Measurements from ENCODE around the gene XKR7.

Gene XKR7

DNA sequence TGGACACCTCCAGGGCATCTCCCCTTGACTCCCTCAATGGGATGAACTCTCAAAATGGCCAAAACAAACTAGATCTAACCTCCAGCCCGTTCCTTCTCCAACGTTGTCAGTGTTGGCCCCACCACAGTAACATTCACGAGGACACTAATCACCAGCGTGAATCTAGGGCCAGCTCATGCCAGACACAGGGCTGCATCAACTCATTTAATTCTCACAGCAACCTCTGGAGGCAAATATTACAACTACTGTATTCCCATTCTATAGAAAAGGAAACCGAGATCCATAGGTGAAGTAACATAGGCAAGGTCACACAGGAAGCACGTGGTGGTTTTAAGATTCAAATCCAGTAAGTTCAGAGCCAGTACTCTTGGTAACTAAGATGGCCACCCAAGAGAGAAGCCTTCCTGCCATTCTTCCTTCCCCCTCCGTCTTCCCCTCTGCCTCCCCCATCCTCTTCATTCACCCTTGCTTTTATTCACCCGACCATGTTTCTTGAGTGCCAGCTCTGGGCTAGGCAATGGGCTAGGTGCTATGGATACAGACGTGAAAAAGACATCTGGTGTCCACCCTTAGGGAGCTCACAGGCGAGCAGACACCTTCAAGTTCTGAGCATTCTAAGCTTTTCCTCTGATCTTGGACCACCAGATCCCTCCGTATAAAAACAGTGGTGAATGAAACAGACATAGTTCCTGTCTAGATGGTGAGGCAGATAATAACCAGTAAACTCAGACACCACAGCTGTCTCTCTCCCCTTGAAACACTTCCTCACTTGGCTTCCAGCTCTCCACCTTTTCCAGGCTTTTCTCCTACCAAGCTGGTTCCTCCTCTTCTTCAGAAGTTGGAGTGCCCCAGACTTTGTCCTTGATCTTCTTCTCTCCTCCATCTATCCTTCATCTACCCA is 51.9 kb downstream of the XKR7 start:
- H3K4me3 ChIP-seq (replicated peaks; ENCODE audit: low read depth, low read length): no peak overlapping the region
- no peak for DNase-seq (ENCODE audit: low read depth)

DNA sequence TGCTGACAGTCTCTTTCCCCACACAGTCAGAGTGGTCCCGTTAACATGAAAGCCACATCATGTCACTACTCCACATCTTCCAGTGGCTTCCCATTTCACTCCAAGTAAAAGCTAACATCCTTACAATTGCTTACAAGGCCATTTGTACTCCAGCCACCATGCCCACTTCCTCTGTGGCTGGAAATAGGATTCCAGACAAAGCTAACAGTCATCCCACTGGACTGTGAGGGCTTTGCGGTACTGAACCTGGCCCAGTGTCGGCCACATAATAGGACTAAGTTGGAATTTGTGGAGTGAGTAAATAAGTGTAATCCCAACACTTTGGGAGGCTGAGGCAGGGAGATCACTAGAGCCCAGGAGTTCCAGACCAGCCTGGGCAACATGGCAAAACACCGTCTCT is 53.1 kb downstream of the XKR7 start:
- no peak for DNase-seq (ENCODE audit: low read depth)
- H3K4me3 ChIP-seq (replicated peaks; ENCODE audit: low read depth, low read length): no peak overlapping the region

More for the DNA sequence above, 51.9 kb downstream of the XKR7 start:
- TF ChIP-seq, protein P1, sequence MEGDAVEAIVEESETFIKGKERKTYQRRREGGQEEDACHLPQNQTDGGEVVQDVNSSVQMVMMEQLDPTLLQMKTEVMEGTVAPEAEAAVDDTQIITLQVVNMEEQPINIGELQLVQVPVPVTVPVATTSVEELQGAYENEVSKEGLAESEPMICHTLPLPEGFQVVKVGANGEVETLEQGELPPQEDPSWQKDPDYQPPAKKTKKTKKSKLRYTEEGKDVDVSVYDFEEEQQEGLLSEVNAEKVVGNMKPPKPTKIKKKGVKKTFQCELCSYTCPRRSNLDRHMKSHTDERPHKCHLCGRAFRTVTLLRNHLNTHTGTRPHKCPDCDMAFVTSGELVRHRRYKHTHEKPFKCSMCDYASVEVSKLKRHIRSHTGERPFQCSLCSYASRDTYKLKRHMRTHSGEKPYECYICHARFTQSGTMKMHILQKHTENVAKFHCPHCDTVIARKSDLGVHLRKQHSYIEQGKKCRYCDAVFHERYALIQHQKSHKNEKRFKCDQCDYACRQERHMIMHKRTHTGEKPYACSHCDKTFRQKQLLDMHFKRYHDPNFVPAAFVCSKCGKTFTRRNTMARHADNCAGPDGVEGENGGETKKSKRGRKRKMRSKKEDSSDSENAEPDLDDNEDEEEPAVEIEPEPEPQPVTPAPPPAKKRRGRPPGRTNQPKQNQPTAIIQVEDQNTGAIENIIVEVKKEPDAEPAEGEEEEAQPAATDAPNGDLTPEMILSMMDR (IDR thresholded peaks at IDR 0.05; ENCODE audit: low read length, missing control alignments): no peak

DNA sequence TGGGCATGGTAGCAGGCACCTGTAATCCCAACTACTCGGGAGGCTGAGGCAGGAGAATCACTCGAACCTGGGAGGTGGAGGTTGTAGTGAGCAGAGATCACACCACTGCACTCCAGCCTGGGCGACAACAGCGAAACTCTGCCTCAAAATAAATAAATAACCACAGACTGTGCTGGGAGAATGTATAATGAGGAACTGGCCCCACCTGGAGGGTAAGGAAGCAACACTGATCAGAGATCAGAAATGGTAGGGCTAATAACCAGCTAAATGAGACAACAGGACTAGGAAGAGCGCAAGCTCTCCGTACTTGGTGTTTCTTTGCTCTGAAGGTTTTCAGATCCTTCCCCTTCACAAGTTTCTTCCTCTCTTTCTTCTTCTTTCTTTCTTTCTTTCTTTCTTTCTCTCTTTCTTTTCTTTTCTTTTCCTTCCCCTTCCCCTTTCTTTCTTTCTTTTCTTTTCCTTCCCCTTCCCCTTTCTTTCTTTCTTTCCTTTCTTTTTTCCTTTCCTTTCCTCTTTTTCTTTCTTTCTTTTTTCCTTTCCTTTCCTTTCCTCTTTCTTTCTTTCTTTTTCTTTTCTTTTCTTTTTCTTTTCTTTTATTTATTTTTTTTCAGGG is 56.8 kb downstream of the XKR7 start:
- no peak for DNase-seq (ENCODE audit: low read depth)
- TF ChIP-seq, protein P1 (IDR thresholded peaks at IDR 0.05; ENCODE audit: low read length, missing control alignments): no peak

More for the DNA sequence above, 53.1 kb downstream of the XKR7 start:
- TF ChIP-seq, protein P1 (IDR thresholded peaks at IDR 0.05; ENCODE audit: low read length, missing control alignments): no peak

DNA sequence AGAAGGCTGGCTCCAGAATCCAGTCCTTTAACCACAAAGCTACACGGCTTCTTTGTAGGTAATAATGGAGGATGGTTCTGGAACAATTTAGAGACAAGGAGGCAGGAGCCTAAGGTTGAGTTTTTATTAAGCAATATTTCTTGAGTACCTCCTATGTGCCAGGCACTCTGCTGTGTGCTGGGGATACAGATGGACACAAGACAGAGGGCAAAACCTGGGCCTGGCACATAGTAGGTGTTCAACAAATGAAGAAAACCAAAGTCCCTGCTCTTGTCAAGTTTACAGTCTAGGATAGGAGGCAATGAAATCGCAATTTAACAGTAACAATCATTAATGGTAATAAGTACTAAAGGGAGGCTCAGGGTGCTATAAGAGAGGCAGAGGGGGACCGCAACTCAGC is 59.7 kb downstream of the XKR7 start:
- H3K4me3 ChIP-seq (replicated peaks; ENCODE audit: low read depth, low read length): no peak overlapping the region
- TF ChIP-seq, protein P1 (IDR thresholded peaks at IDR 0.05; ENCODE audit: low read length, missing control alignments): no peak
- no peak for DNase-seq (ENCODE audit: low read depth)

More for the DNA sequence above, 56.8 kb downstream of the XKR7 start:
- H3K4me3 ChIP-seq (replicated peaks; ENCODE audit: low read depth, low read length): no peak overlapping the region

DNA sequence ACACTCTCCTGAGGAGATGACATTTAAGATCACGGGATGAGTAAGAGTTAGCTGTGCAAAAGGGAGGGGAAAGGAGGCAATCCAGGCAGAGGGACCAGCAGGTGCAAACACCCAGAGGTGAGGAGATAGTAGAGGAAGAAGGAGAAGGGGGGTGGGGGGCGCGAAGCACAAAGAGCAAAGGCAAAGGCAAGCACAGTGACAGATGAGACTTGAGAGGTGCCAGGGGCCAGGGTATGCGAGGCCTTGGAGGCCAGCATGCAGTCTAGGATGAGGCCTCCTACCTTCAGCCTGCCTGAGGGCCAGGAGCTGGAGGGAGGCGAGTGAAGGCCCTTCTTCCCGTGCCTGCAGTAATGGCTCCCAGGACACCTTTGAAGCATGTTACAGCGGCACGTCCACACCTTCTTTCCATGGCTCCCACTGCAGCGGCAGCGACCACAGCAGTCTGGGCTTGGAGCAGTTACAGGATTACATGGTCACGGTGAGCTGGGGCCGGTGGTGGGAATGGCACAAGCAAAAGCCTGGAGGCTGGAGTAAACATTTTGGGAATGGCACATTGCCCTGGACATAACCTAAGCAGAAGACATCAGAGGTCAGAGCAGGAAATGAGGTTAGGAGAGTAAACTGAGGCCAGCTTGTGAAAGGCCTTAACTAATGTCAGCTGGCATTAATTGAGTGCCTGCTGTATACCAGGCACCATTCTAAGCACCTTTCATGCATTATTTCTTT is 60.9 kb downstream of the XKR7 start:
- H3K4me3 ChIP-seq (replicated peaks; ENCODE audit: low read depth, low read length): no peak overlapping the region
- no peak for DNase-seq (ENCODE audit: low read depth)
- TF ChIP-seq, protein P1 (IDR thresholded peaks at IDR 0.05; ENCODE audit: low read length, missing control alignments): no peak

DNA sequence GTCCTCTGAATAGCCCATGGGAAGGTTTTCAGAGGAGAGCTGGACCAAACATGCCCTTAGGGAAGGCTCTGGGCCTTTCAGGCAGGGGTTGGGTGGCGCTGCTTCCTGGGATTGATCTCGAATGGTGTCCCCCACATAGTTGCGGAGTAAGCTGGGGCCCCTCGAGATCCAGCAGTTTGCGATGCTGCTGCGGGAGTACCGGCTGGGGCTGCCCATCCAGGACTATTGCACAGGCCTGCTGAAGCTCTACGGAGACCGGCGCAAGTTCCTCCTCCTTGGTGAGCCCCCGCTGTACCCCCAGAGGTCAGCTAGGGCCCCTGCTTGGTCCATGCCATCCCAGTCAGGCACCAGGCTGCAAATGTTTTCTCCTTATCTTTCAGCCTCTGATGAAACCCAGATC is 61.6 kb downstream of the XKR7 start:
- no peak overlapping the region for H3K4me3 ChIP-seq (replicated peaks; ENCODE audit: low read depth, low read length)
- TF ChIP-seq, protein P1 (IDR thresholded peaks at IDR 0.05; ENCODE audit: low read length, missing control alignments): no peak

More for the DNA sequence above, 61.6 kb downstream of the XKR7 start:
- DNase-seq (ENCODE audit: low read depth): no peak

All from fibroblast of pulmonary artery (primary cell).